ENCODE measurements around the gene RNF103.

The RNF103 gene

GRCh38 chr2:86661333-86661732 lies 37.7 kb upstream of the RNF103 start:
- TF ChIP-seq TEAD4 (IDR thresholded peaks at IDR 0.05) (no peak), USF1 (IDR thresholded peaks at IDR 0.05) (no peak), REST (IDR thresholded peaks at IDR 0.05; ENCODE audit: low read depth) (no peak), FOXM1 (IDR thresholded peaks at IDR 0.05; ENCODE audit: borderline replicate concordance, low read depth) (no peak), CEBPB (IDR thresholded peaks at IDR 0.05) (no peak), NFIC (IDR thresholded peaks at IDR 0.05) (no peak), CREB1 (IDR thresholded peaks at IDR 0.05; ENCODE audit: low read depth) (no peak), TAF1 (IDR thresholded peaks at IDR 0.05; ENCODE audit: low read depth) (no peak), YY1 (IDR thresholded peaks at IDR 0.05; ENCODE audit: low read depth) (no peak), MAX (IDR thresholded peaks at IDR 0.05) (no peak), TCF12 (IDR thresholded peaks at IDR 0.05; ENCODE audit: low read depth) (no peak), EP300 (IDR thresholded peaks at IDR 0.05; ENCODE audit: borderline replicate concordance) (no peak), ZBTB7A (IDR thresholded peaks at IDR 0.05; ENCODE audit: low read depth) (no peak), EGR1 (IDR thresholded peaks at IDR 0.05) (no peak), RAD21 (IDR thresholded peaks at IDR 0.05; ENCODE audit: low read depth) (no peak)

- TF ChIP-seq REST (IDR thresholded peaks at IDR 0.05; ENCODE audit: low read depth) (no peak), EP300 (IDR thresholded peaks at IDR 0.05; ENCODE audit: borderline replicate concordance) (no peak), TEAD4 (IDR thresholded peaks at IDR 0.05) (no peak), CREB1 (IDR thresholded peaks at IDR 0.05; ENCODE audit: low read depth) (no peak), EGR1 (IDR thresholded peaks at IDR 0.05) (no peak), RAD21 (IDR thresholded peaks at IDR 0.05; ENCODE audit: low read depth) (no peak)
These were observed 26.5 kb upstream of the RNF103 start for GRCh38 chr2:86650188-86650587.

- TF ChIP-seq CREB1 (IDR thresholded peaks at IDR 0.05; ENCODE audit: low read depth) (no peak), RAD21 (IDR thresholded peaks at IDR 0.05; ENCODE audit: low read depth) (no peak), EP300 (IDR thresholded peaks at IDR 0.05; ENCODE audit: borderline replicate concordance) (no peak), NFIC (IDR thresholded peaks at IDR 0.05) (no peak), CEBPB (IDR thresholded peaks at IDR 0.05) (no peak), TEAD4 (IDR thresholded peaks at IDR 0.05) (no peak), YY1 (IDR thresholded peaks at IDR 0.05; ENCODE audit: low read depth) (no peak), USF1 (IDR thresholded peaks at IDR 0.05) (no peak)
These were observed 25.7 kb upstream of the RNF103 start for GRCh38 chr2:86649119-86649947.

- no peak for TF ChIP-seq ZBTB7A (IDR thresholded peaks at IDR 0.05; ENCODE audit: low read depth)
- no peak for TF ChIP-seq EGR1 (IDR thresholded peaks at IDR 0.05)
- no peak for TF ChIP-seq NFIC (IDR thresholded peaks at IDR 0.05)
- no peak for TF ChIP-seq TCF12 (IDR thresholded peaks at IDR 0.05; ENCODE audit: low read depth)
- TF ChIP-seq CREB1 (IDR thresholded peaks at IDR 0.05; ENCODE audit: low read depth): no peak
- no peak for TF ChIP-seq CEBPB (IDR thresholded peaks at IDR 0.05)
- TF ChIP-seq YY1 (IDR thresholded peaks at IDR 0.05; ENCODE audit: low read depth): no peak
- TF ChIP-seq RAD21 (IDR thresholded peaks at IDR 0.05; ENCODE audit: low read depth): no peak
- no peak for TF ChIP-seq TAF1 (IDR thresholded peaks at IDR 0.05; ENCODE audit: low read depth)
- no peak for TF ChIP-seq EP300 (IDR thresholded peaks at IDR 0.05; ENCODE audit: borderline replicate concordance)
- TF ChIP-seq MAX (IDR thresholded peaks at IDR 0.05): no peak
- TF ChIP-seq REST (IDR thresholded peaks at IDR 0.05; ENCODE audit: low read depth): no peak
- TF ChIP-seq USF1 (IDR thresholded peaks at IDR 0.05): no peak
- TF ChIP-seq TEAD4 (IDR thresholded peaks at IDR 0.05): no peak
- no peak for TF ChIP-seq FOXM1 (IDR thresholded peaks at IDR 0.05; ENCODE audit: borderline replicate concordance, low read depth)
These were observed 25.0 kb upstream of the RNF103 start for GRCh38 chr2:86648681-86649080.
